ACC112 (cell line): Measurements from ENCODE around the gene CLEC16A.
"Not testable (repeated sequence)": the region's sequence is repeated elsewhere in the genome, so short reads cannot be mapped to it uniquely, and the experiment has no call there.

Experiments
- H2AFZ ChIP-seq: fragments of 200-600 bp; sonication (generic); one replicate; pipeline ENCODE4 v1.6.0; 2017; ENCODE audit warnings: antibody characterized with exemption, low read length; ENCODE audit not compliant: unreplicated experiment
- H3K27ac ChIP-seq: fragments of 200-600 bp; sonication (generic); 2 replicates; pipeline ENCODE4 v1.5.1; 2014; ENCODE audit warnings: low read depth, mild to moderate bottlenecking, antibody characterized with exemption, low read length, moderate library complexity
- H3K27me3 ChIP-seq: fragments of 200-600 bp; sonication (generic); 2 replicates; pipeline ENCODE4 v1.6.1; 2014; ENCODE audit warnings: mild to moderate bottlenecking, antibody characterized with exemption, low read length, moderate library complexity, mixed read lengths; ENCODE audit not compliant: insufficient read depth
- H3K36me3 ChIP-seq: fragments of 200-600 bp; sonication (generic); 2 replicates; pipeline ENCODE4 v1.6.1; 2016; ENCODE audit warnings: mild to moderate bottlenecking, antibody characterized with exemption, low read length, moderate library complexity, mixed read lengths; ENCODE audit not compliant: insufficient read depth
- H3K4me1 ChIP-seq: fragments of 200-600 bp; sonication (generic); one replicate; pipeline ENCODE4 v1.6.1; 2016; ENCODE audit warnings: low read length, mixed read lengths; ENCODE audit not compliant: insufficient read depth, unreplicated experiment, control insufficient read depth
- H3K4me3 ChIP-seq: fragments of 200-600 bp; sonication (generic); 2 replicates; pipeline ENCODE4 v1.5.1; 2014; ENCODE audit warnings: mild to moderate bottlenecking, low read depth, low read length
- H3K79me2 ChIP-seq: fragments of 200-600 bp; sonication (generic); one replicate; pipeline ENCODE4 v1.6.0; 2016; ENCODE audit warnings: low read length; ENCODE audit not compliant: control insufficient read depth, unreplicated experiment, insufficient read depth

CLEC16A gene

DNA sequence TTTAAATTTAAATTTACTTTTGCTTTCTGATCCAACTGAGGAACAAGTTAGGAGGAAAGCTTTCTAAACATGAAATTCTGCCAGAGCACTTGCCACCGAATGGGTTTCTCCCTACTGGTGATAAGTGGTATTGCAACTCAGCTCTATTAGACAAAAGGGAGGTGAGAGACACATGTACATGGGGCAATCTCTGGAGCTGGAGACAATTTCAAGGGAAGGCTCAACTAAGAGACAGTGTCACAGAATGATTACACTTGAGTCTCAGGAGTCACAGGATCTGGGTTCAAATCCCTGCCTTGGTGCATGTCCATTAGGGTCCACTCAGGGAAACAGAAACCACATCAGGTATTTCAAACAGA is 274.2 kb downstream of the CLEC16A start:
- Histone ChIP-seq H3K27me3 (no peaks in the 10 kb centered on the region), H3K27ac (no peak overlapping the region), H3K36me3 (no peaks in the 10 kb centered on the region), H3K4me1 (no peaks in the 10 kb centered on the region), H3K79me2 (no peaks in the 10 kb centered on the region), H2AFZ (no peak overlapping the region), H3K4me3 (no peak overlapping the region)

DNA sequence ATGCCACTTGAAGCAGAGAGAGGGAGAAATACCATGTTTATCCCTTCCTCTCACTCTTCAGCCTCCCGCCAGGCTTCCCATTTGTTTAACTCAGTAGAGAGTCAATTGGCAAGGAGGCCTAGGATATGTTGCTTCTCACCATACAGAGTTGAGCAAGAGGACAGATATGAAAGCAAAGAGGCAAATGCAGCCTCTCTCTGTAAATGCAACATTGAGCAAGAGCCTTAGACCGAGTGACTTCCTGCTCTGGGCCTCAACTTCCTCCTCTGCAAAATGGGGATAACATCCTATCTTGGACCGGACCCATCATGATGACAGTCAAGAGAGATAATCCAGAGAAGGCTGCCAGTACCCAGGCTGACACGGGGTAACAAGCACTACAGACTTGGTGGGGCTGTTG is 274.8 kb downstream of the CLEC16A start:
- Histone ChIP-seq H2AFZ (no peak overlapping the region), H3K4me1 (no peaks in the 10 kb centered on the region), H3K4me3 (no peak overlapping the region), H3K36me3 (no peaks in the 10 kb centered on the region), H3K27ac (no peak overlapping the region), H3K27me3 (no peaks in the 10 kb centered on the region), H3K79me2 (no peaks in the 10 kb centered on the region)

DNA sequence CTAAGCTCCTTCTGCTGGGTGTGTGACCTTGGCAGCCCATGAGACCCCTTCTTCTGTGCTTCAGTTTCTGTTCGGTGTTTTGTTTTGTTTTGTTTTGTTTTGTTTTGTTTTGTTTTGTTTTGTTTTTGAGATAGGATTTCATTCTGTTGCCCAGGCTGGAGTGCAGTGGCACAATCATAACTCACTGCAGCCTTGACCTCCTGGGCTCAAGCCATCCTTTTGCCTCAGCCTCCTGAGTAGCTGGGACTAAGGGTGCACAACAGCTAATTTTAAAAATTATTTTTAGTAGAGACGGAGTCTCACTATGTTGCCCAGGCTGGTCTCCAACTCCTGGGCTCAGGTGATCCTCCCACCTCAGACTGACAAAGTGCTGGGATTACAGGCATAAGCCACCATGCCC is 276.1 kb downstream of the CLEC16A start:
- H3K27ac ChIP-seq, H2AFZ ChIP-seq, H3K4me3 ChIP-seq, H3K27me3 ChIP-seq, H3K4me1 ChIP-seq, H3K36me3 ChIP-seq, H3K79me2 ChIP-seq: not testable (repeated sequence)

DNA sequence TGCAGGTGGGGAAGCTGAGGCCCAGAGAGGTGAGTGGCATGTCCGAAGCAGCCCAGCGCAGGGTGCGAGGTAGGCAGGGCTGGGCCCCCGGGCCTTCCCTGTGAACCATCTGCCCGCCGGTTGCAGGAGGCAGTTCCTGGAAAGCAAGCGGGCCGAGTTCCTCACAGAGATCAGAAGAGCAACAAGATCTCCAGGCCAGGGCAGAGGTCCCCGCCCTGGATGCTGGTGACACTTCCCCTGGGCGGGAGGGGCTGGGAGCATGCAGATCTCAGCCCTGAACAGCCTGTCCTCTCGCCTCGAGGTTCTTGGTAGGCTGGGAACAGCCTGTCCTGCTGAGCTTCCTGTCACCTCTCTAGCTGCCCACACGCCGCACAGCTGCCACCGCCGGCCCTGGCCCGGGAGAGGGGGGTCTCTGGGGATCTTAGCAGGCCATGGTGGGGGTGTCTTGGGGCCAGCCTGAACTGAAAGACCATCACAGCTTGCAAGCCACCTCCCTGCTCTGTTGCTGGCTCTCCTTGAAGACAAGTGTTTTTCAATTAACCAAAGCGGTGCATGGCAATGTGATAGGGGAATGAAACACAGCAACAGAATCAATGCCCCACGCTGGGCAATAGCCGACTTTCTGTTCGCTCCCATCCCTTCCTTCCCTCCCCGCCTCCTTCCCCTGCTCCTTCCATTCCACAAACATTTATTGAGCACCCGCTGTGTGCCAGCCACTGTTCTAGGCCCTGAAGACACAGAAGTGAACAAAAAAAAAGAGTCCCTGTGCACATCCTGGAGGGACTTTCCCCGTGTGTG is 279.9 kb downstream of the CLEC16A start:
- Histone ChIP-seq H2AFZ (no peak overlapping the region), H3K27me3 (no peaks in the 10 kb centered on the region), H3K36me3 (no peaks in the 10 kb centered on the region), H3K27ac (no peak overlapping the region), H3K4me1 (peaks cover 4% of the 10 kb centered on the region), H3K79me2 (no peaks in the 10 kb centered on the region), H3K4me3 (no peak overlapping the region)

DNA sequence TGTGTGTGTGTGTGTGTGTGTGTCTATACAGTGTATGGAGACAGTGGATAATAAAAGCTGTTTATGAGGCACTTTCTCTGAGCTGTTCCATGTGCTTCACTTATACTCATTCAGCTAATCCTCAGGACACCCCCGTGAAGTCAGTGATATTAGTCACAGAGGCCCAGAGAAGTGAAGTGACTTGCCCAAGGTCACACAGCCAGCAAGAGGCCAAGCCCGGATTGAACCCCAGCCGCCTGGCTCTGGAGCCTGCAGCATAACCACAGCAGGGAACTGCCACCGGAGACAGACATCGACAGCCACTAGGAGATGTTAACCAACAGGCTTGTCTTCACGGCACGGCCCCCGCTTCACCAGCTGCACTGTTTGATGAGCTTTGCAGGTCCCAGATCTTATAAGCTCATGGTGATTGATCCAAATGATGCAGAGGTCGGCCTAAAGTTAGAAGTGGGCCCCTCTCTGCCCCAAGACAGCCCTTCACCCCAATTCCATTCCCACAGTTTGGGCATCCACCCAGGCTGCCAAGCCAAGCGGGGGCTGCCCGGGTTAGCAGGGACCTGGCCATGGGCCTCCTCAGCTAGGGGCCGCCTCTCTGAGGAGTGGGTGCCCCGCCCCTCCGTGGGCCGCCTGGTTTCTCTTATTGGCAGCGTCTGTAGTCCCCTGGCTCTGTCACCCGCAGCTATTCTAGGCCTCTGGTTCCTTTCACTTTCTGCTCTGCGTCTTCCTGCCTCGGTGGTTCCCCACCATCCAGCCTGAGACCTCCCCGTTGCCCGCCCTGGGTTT is 280.7 kb downstream of the CLEC16A start:
- Histone ChIP-seq H3K27ac (no peak overlapping the region), H3K27me3 (no peaks in the 10 kb centered on the region), H3K36me3 (no peaks in the 10 kb centered on the region), H3K4me3 (0 out of 2 replicates have a peak overlapping the region, but pooled peaks have one; percentile 40), H3K79me2 (no peaks in the 10 kb centered on the region), H3K4me1 (peaks cover 4% of the 10 kb centered on the region), H2AFZ (peak overlapping the region; percentile 84)

DNA sequence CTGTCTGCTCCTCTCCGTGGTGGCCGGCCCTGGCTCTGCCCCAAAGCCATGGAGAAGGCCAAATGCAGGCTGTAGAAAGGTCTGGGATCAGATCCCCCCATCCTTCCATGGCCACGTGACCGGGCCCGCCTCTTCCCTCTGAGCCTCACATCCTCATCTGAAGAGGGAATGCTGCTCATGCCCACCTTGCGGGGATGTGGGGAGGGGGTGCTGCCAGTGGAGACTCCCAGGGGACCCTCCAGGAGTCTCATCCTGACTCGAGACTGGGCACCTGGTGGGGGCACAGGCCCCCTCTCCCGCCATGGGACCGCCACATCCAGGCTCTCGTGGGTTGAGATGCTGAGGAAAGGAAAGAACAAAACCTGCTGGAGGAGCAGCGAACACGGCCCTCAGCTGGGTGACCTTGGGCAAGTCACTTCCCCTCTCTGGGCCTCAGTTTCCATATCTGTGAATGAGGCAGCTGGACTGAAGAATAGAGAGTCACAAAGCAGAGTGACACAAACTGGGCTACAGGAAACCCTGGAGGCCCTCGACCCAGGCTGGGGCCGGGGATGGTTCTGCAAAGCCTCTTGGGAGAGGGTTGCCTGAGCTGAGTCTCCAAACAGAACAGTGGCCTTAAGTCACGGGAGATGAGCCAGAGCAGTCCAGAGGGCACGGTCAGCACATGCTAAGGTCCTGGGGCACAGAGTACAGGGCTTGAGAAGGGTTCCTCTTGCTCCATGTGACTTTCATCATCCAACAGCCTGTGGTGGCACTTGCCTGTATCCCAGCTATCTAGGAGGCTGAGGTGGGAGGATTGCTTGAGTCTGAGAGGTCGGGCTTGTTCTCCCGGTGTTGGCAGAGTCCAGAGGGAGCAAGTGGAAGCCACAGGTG is 281.5 kb downstream of the CLEC16A start:
- H3K4me1 ChIP-seq: peaks cover 4% of the 10 kb centered on the region
- no peaks in the 10 kb centered on the region for H3K27me3 ChIP-seq
- H3K4me3 ChIP-seq: 0 out of 2 replicates have a peak overlapping the region, but pooled peaks have one; percentile 40
- no peak overlapping the region for H3K27ac ChIP-seq
- H3K79me2 ChIP-seq: no peaks in the 10 kb centered on the region
- peak overlapping the region; percentile 84 for H2AFZ ChIP-seq
- H3K36me3 ChIP-seq: no peaks in the 10 kb centered on the region

DNA sequence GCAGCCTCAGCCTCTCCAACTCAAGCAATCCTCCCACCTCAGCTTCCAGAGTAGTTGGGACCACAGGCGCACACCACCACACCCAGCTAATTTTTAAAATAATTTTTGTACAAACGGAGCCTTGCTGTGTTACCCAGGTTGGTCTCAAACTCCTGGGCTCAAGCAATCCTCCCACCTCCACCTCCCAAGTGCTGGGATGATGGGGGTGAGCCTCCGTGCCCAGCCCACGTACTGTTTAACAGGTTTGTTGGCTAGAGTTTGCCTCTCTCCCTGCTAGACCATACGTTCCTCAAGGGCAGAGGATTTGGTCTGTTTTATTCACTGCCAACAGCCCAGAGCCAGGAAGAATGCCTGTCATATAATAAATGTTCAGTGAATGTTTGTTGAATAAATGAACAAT is 285.1 kb downstream of the CLEC16A start:
- H3K4me1 ChIP-seq: peaks cover 4% of the 10 kb centered on the region
- no peaks in the 10 kb centered on the region for H3K36me3 ChIP-seq
- H3K79me2 ChIP-seq: no peaks in the 10 kb centered on the region
- H3K27me3 ChIP-seq: no peaks in the 10 kb centered on the region
- H3K27ac ChIP-seq: no peak overlapping the region
- no peak overlapping the region for H2AFZ ChIP-seq
- H3K4me3 ChIP-seq: no peak overlapping the region

DNA sequence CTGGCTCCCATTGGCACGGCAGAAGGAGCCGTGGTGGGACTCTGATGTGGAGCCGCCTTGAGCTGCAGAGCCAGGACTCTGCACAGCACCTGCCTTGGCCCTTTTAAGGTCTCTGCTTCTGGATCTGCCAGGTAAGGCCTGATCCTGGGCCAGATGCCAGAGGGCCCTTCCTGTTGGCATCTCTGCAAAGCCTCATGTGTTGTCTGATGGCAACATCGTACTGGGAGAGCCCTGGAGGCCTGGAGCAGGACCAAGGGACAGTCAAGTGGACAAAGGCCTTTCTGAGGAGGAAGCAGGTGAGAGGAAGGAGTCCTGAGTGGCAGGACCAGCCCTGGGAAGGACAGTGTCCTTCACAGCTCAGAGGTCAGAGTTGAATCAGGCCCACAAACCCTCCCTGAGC is 285.5 kb downstream of the CLEC16A start:
- no peak overlapping the region for H2AFZ ChIP-seq
- no peaks in the 10 kb centered on the region for H3K79me2 ChIP-seq
- H3K4me3 ChIP-seq: no peak overlapping the region
- no peak overlapping the region for H3K27ac ChIP-seq
- H3K36me3 ChIP-seq: no peaks in the 10 kb centered on the region
- H3K27me3 ChIP-seq: no peaks in the 10 kb centered on the region
- peaks cover 4% of the 10 kb centered on the region for H3K4me1 ChIP-seq

DNA sequence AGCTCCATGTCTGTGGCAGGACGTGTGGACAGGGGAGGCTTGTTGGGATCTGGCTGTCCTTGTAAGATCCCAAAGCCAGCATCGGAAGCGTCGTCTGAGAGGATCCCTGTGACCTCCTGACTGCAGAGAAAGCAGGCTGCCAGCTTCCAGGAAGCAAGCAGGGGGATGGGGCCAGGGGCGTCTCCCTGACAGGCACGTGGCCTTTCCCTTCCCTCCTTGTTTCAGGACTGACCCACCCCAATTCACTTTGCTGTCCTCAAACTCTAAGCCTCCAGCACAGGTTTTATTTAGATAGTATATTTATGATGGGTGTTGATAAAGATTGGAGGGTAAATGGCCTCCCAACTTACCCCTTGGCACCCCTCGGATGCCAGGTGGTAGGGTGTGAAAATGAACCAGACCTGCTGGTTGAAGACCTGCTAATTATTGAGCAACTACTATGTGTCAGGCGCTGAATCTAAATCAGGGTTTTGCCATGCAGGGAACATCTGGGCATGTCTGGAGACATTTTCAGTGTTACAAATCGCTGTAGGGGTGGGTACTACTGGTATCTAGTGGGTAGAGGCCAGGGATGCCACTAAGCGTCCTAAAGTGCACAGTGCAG is 287.1 kb downstream of the CLEC16A start:
- H2AFZ ChIP-seq: no peak overlapping the region
- no peaks in the 10 kb centered on the region for H3K27me3 ChIP-seq
- no peaks in the 10 kb centered on the region for H3K79me2 ChIP-seq
- no peak overlapping the region for H3K27ac ChIP-seq
- H3K4me1 ChIP-seq: no peaks in the 10 kb centered on the region
- no peaks in the 10 kb centered on the region for H3K36me3 ChIP-seq
- H3K4me3 ChIP-seq: no peak overlapping the region
